Putamen (tissue), 1 donor: ENCODE data around the gene ICAM5.

ENCODE experiments used
- DNase-seq: peaks from one replicate; pipeline ENCODE4 v3.0.0-alpha.2; 2016; ENCODE audit warnings: low spot score

Gene ICAM5

GRCh38 chr19:10344780-10345179 lies 55.0 kb downstream of the ICAM5 start:
- no peak for DNase-seq
